GM19025 (cell line): ENCODE results near the gene AIMP1.

ENCODE experiments used
- ATAC-seq: cut with Tn5 transposase; IDR thresholded peaks from one replicate; pipeline ENCODE4 v1.9.1; 2021; ENCODE audit warnings: mild to moderate bottlenecking, low read depth, moderate library complexity; ENCODE audit not compliant: unreplicated experiment

Gene AIMP1

DNA sequence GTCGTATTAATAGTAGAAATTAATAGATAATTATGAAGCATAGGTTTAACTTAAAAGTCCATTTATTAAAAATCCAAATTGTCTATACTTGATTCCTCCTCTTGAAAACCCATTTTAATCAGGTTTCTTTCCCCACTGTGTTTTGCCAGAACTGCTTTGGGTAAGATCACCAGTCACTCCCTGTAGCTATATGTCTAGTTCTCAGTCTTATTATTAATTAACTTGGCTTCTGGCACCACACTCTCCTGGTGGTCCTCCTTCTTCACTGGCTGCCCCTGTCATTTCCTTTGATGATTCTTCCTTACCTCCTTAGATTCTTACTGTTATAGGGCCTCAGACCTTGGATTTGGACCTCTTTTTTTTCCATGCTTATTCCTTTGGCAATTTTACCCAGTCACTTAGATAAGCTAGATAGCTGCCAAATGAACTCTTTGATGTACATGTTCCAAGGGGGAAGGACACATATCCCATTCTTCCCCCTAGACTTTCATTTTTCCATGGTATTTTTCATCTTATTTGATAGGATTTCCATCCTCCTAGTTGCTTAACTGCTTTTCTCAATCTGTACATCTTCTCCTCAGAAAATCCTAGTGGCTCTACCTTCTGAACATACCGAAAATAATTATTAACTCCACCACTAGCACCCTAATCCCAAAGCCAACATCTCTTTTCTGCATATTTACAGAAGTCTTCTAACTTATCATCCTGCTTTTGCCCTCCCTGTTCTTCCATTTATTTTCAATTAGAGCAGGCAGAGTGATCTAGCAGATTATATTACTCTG, 27.7 kb downstream of the AIMP1 start:
- ATAC-seq: no peak

- ATAC-seq: no peak
Observed at GRCh38 chr4:106344647-106344970, 28.3 kb downstream of the AIMP1 start.

DNA sequence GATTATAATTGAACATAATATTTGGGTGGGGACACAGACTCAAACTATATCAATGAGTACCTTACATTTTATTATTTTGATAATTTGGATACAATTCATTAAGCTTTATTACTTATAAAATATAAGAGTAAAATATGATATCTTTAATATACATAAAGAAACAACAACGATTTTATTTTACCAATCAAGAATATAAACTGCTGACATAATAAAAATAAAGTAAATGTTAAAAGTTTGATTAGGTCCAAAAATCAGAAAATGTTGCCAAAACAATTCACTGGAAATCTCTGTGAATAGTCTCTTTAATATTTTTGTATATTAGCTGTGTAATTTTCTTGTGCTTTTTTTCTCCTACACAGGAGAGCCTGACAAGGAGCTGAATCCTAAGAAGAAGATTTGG, 30.8 kb downstream of the AIMP1 start:
- no peak for ATAC-seq

DNA sequence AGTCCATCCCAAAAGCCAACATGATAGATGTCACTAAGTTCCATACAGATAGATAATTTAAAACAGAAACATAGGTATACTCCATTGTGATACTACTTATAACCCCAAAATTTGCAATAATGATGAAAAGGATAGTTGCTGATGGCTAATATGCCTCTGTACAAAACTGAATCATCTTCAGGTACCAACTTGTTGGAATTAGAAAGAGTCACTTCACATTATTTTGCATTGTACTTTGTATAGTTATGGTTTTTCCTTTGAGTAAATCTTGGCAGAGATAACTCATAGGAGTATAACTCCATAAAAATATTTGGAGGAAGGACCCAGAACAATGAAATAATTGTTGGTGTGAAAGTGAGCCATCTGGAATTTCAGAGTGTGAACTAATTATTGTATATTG, 34.7 kb downstream of the AIMP1 start:
- no peak for ATAC-seq

GRCh38 chr4:106353786-106354185, 37.4 kb downstream of the AIMP1 start:
- no peak for ATAC-seq

DNA sequence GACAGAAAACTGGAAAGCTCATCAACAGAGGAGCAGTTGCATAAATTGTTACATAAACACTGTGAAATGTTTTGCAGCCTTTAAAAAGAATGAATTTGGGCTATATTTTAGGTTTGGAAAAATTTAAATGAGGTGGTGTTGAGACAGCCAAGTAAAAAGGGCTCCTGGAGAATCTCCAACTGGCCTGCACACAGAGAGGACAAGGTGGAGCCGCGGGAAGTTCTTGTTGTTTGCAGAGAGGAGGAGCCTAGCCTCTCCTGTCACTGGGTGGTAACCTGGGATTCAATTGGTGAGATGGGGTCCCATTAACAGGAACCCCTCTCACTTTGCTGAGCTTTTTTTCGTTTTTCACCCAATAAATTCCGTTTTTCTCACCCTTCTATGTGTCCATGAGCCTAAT, 38.8 kb downstream of the AIMP1 start:
- ATAC-seq: no peak

- no peak for ATAC-seq
Observed at GRCh38 chr4:106358899-106359298, 42.5 kb downstream of the AIMP1 start.

GRCh38 chr4:106362086-106362825, 45.9 kb downstream of the AIMP1 start:
- ATAC-seq: no peak

DNA sequence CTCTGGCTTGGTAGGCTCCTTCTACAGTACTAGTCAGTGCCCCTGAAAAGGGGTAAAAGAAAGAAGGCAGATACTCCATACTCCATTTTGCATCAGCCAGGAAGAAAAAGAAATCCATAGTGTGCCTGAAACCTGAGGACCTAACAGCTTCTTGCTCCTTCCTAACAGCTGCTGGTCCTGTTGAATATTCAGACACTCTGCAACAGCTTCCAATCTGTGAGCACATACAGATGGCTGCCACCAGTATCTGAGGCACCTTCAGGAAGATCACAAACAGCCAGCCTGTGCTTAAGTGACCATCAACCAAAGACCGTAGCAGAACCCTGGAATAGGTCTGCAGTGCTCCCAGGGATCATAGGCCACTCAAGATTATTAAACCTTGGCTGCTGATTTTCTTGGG, 47.9 kb downstream of the AIMP1 start:
- no peak for ATAC-seq

DNA sequence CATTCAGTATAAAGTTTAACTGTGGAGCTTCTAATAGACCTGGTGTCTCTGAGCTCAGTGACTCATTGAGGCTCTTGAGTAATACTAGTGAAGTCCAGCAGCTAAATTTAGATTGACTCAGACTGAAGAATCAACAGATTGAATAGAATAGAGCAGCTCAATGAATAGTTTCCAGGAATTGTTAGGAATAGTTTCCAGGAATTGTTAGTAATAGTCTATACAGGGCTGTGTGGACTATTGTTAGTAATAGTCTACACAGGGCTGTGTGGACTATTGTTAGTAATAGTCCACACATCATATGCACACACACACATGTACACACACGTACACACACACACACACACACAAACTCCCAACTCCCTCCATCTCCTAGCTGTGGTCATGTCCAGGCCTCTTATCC, 49.3 kb downstream of the AIMP1 start:
- no peak for ATAC-seq

- ATAC-seq: no peak
Observed at GRCh38 chr4:106366026-106366425, 49.7 kb downstream of the AIMP1 start.

- ATAC-seq: no peak
Observed at GRCh38 chr4:106367072-106367471, 50.7 kb downstream of the AIMP1 start.

DNA sequence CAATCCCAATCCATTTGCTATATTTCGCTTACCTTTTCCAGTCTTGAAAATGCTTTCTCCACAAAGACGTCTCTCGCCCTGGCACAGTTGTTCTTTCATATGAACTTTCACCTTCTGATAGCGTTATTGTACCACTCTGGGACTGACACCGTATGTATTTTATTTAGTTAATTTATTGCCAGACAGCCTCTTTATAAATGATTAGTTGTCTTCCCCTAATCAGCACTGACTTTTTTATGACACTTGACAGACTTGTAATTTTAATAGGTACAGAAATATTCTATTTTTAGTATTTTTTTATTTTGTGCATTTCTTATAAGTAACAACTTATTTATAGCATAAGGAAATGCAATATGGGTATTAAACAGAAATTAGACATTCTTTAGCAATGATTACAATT, 52.3 kb downstream of the AIMP1 start, which contains the start of gene GIMD1:
TSS of gene GIMD1 (minus strand) at position 101 of the 400 bp plus-strand sequence. CDS start 1,343 bp downstream, outside the sequence.
- no peak for ATAC-seq

GRCh38 chr4:106369456-106370060, 53.2 kb downstream of the AIMP1 start:
- ATAC-seq: no peak

GRCh38 chr4:106370214-106370613, 53.9 kb downstream of the AIMP1 start:
- ATAC-seq: no peak

DNA sequence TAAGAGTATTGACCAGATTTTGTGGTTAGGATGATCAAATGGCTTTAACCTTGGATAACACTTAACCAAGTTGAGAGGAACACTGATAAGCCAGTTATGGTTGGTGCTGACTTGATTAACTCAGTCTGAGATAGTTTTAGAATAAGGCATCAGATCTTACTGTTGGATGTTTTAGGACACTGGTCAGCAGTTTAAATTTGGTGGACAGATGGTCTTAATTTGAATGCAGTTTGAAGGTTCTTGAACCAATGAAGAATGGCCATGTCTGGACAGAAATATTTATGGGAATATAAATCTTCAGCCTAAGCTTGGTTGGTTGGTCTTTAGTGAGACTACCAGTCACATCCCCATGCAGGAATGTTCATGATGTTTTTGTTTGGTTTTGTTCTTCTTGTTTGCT, 54.8 kb downstream of the AIMP1 start:
- ATAC-seq: no peak

GRCh38 chr4:106373026-106373425, 56.7 kb downstream of the AIMP1 start:
- no peak for ATAC-seq

GRCh38 chr4:106380179-106380578, 63.8 kb downstream of the AIMP1 start:
- ATAC-seq: no peak

DNA sequence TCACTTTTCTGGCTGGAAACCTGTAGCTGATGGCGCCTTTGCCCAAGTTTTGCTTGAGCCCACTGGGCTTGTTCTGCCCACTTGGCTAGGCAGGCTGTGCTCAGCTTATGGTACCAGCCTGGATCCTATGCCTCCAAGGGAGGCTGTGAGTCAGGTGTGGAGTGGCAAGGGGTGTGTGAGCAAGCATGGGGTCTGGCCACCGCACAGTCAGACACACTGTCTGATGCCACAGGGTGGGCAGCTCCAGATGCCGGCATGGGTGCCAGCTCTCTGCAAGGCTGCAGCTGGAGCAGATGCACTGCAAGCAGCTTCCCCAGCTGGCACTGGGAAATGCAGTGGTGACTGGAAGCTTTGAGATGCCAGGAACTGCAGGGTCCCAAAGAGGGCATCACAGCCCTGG, 68.5 kb downstream of the AIMP1 start:
- ATAC-seq: no peak

DNA sequence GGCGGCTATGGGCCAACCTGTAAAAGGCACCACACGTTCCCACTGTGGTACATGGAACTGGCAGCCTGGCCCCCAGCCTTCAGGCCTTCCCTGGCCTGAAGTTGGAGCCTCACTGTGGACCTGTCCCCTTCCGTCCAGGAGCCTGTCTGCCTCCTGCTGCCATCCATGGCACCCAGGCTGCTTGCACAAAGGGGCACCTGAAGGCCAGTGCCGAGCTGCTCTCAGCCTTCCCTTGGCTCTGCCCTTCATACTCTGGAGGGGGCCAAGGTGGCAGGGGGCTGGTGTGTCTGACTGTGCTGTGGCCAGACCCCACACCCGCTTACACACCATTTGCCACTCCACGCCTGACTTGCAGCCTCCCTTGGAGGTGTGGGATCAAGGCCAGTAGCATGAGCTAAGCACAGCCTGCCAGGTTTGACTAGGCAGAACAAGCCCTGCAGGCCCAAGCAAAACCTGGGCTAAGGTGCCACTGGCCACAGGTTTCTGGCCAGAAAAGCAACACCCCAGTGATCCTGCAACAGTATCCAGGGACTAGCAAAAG, 69.6 kb downstream of the AIMP1 start:
- ATAC-seq: no peak

- ATAC-seq: no peak
Observed at GRCh38 chr4:106395582-106395981, 79.2 kb downstream of the AIMP1 start.
